ENCODE measurements around the gene INAVA.

GRCh38 chr1:200954434-200954833, 59.7 kb downstream of the INAVA start:
- TF ChIP-seq CTCF (conservative IDR thresholded peaks at IDR 0.05; ENCODE audit: low read depth in 2 of 2) (no peak), ZNF462 (CRISPR knock-in tag; IDR thresholded peaks at IDR 0.05) (no peak), POLR2AphosphoS5 (IDR thresholded peaks at IDR 0.05; ENCODE audit: low read depth) (no peak), ETS1 (IDR thresholded peaks at IDR 0.05) (no peak), EZH2 (IDR thresholded peaks at IDR 0.05; ENCODE audit: low read depth, unreplicated experiment) (no peak), EZH2phosphoT487 (IDR thresholded peaks at IDR 0.05; ENCODE audit: unreplicated experiment) (no peak)
